ENCODE data around the gene CDHR5.

Gene CDHR5

DNA sequence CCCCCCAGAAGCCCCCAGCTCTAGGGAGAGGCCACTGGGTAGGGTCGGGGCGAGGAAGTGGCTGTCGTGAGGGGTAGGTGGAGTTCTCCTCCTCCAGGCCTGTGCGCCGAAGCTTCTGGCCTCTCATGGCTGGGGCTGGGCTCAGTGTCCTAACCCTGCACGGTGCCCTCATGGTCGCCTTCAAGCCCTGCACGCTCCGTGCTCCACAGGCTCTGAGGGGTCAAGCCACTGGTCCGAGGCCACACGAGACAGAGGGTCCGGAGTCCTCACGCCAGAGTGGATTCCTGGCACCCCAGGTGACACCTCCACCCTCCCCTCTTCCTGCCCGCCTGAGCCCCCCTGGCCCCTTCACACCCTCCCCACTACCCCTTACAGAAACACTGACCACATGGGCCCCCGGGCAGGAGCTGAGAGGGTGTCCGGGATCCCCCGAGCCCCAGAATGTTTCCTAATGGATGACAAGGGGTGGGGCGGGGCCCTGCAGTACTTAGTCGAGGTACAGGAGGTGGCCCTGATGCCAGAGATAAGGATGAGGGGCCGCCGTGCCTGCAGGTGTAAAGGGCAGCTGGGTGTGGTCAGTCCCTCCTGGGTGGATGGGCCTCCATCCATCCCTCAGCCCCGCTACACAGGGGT, 997 bp upstream of the CDHR5 start:
- DNase-seq (ENCODE audit: low read depth, low spot score), result no peak
- no peak overlapping the region for H3K27ac ChIP-seq

DNA sequence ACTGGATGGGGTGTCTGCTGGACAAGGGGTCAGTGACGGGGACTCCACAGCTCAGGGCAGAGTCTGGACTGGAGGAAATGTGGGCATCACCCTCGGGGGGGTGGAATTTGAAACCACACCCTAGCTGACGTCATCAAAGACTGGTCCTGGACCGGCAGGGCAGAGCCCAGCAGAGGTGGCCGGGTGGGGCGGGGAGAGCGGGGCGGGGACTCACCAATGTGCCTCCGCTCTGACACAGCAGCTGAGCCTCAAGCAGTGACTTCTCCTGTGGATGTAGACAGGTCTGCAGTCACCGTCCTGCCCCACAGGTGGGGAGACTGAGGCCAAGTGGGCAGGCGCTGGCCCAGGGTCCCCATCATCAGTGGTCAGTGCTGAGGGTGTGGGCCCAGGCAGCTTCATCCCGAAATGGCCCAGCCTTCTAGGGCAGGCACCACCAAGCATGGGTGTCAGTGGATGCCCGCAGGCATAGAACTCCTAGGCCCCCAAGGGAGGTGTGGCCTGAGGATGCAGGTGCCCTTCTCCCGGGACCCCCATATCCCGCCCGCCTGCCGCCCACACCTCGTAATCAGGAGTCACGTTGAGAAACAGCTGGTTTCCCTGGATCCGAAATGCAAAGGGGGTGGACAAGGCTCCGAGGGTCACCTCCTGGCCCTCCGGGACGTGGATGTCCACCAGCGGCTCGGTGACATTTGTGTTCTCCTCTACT, 603 bp downstream of the CDHR5 start:
- no peak overlapping the region for H3K27ac ChIP-seq
- DNase-seq (ENCODE audit: low read depth, low spot score), result no peak

DNA sequence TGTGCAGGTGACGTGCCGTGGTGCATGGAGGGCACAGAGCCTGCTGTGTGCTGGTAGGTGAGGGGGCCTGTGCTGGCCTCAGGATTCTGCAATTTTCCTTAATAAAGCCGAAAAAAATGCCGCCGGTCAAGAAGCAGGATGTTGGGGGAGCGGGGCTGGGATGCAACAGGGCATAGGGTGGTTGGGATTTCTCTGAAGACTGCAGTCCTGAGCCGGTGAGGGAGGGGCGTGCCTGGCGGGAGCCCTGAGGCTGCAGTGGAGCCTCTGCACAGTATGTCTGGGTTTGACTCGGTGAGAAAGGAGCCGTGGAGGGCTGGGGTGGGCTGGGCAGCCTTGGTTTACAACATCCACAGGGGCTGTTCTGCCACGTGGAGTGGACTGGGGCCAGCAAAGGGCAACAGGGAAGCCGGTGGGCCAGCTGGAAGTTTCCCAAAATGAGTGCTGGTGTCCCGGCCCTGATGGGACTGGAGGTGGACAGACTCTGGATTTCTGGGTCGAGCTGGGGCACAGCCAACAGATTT, 1.3 kb downstream of the CDHR5 start:
- H3K27ac ChIP-seq, result no peak overlapping the region
- DNase-seq (ENCODE audit: low read depth, low spot score), result no peak

DNA sequence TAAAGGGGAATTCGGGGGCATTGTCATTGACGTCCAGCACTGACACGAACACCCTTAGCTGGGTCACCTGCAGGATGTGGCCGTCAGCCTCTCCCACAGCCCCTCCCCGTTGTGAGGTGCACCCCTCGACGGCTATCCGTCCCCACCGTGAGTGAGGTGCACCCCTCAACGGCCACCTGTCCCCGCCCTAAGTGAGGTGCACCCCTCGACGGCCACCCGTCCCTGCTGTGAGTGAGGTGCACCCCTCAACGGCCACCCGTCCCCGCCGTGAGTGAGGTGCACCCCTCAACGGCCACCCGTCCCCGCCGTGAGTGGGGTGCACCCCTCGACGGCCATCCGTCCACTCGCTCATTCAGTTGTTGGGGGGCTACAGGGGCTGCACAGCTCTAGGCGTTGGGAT, 2.9 kb downstream of the CDHR5 start:
- DNase-seq (ENCODE audit: low read depth, low spot score), result no peak
- no peak overlapping the region for H3K27ac ChIP-seq

DNA sequence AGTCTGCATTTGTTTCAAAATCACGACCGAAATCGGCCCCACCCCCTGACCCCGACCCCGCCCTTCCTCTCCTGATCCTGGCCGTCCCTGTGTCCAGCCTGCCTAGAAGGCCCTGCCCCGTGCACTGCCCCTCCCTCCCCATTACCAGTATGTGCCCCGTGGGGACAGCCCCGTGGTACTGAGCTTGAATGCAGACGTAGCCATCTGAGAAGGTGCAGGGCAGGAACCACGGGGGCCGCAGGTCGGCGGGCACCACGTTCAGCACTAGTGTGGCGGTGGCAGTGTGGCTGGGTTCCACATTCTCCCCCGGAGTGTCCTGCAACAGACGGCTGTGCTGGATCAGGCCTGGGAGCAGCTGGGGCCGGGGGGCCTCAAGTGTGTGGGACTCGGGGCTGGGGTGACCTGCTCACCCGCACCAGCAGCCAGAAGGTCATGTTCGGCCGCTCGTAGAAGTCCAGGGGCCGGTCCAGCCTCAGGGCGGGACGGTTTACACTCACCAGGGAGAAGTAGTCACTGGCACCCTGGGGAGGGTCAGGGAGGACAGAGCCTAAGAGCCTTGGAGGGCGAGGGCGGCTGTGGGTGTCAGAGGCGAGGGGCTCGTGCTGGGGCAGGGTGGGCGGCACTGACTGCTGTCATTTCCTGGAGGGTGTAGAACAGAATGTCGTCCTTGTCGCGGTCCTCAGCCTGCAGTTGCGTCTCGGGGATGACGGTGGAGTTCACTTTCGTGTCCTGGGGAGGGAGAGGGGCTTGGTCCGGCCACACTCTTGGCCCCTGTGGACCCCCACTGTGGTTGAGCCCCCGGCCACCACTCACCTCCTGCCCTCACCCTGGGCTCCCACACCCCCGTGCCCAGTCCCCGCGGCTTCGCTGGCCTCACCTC, 3.6 kb downstream of the CDHR5 start:
- H3K27ac ChIP-seq, result no peak overlapping the region
- no peak for DNase-seq (ENCODE audit: low read depth, low spot score)

DNA sequence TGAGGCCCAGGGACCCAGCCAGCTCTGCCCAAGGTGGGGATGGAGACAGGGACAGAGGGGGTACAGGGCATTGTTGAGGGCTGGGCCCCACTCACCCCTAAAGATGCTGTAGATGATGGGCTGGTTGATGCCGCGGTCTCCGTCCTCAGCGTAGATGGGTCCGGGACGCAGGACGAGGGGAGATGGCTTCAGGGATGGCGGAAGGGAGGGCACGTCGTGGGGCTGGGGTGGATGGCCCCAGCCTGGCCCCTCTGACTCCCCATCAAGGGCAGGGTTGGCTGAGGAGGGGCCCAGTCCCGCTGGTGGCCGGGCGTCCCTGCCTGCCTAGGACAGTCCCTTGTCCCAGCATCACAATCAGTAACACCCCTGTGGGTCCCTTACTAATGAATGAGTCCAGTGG, 4.6 kb downstream of the CDHR5 start:
- no peak overlapping the region for H3K27ac ChIP-seq
- DNase-seq (ENCODE audit: low read depth, low spot score), result no peak

DNA sequence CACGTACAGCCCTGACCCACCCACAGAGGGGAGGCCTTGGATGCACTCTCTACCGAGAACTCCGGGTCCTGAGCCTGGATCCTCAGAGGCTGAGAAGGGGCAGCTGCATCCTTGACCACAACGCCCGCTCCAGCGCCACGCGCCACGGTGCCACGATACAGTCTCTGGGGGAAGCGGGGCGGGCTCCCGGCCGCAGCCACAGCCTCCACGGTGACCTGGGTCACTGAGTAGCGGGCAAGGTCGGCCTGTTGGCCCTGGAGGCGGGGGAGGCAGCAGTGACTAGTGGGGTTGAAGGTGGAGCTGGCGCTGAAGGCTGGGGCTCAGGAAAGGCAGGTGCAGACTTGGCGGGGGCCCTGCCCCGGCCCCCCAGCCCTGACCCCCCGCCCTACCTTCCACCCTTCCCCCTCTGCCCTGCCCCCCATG, 5.1 kb downstream of the CDHR5 start:
- no peak for DNase-seq (ENCODE audit: low read depth, low spot score)

DNA sequence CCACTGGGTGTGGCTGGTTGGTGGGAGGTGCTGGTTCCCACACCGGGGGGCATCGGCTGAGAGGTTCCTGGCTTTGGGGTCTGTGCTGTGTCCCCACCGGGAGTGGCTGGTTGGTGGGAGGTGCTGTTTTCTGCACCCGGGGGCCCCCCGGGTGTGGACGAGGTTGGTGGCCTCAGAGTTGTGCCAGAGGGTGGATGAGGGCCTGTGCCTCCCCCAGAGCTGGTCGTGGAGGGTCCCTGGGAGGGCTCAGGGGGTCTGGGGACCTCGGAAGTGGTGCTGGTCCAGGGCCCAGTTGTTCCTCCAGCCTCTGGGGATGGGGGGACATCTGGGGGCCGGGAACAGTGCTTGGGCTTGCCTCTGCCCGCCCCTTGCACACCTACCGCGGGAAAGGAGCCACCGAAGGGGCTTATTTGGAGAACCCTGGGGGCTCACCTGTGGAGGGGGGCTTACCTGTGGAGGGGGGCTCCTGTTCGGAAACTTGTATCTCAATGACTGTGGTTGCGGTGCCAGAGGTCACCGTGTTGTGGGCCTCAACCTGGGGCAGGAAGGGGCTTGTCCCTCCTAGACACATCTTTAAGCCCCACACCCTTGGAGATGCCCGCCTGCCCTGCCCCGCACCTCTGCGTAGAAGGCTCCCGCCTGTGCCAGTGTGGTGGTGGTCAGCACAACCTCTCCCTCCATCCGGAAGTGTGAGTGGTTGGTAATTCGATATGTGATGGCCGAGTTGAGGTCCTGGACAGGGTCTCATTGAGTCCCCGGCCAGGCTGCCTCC, 5.7 kb downstream of the CDHR5 start:
- H3K27ac ChIP-seq, result no peak overlapping the region
- no peak for DNase-seq (ENCODE audit: low read depth, low spot score)

More for the DNA sequence above, 5.1 kb downstream of the CDHR5 start:
- H3K27ac ChIP-seq, result no peak overlapping the region

DNA sequence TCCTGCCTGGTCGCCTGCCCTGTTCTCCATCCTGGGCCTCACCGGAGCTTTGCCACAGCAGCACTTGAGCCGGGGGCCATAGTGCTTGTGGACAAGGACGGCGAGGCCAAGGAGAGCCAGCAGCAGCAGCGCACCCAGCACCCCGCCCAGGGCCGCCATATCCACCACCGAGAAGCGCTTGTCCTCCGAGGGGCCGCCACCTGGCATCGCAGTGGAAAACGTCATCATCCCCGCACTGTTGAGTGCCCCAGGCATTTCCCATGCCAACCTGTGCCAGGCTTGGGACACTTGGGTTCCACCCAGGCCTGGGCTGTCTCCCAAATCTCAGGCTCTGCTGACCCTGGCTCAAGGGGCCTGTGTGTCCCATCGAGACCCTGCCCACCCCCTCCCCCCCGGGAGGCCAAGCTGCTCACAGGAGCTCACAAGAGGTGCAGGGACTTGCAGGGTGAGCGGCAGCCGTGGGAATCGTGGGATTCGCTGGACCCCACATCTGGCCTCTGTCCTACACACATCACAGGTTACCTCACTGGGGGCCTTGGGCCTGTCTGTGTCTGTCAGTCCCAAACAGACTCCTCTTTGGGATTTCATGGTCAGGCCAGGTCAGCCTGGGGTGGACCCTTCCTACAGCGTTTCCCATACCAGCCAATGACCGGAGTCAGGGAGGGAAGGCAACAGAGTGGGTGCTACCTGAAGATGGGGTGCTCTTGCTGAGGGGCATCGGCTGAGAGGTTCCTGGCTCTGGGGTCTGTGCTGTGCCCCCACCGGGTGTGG, 6.7 kb downstream of the CDHR5 start:
- no peak for DNase-seq (ENCODE audit: low read depth, low spot score)
- H3K27ac ChIP-seq, result no peak overlapping the region

DNA sequence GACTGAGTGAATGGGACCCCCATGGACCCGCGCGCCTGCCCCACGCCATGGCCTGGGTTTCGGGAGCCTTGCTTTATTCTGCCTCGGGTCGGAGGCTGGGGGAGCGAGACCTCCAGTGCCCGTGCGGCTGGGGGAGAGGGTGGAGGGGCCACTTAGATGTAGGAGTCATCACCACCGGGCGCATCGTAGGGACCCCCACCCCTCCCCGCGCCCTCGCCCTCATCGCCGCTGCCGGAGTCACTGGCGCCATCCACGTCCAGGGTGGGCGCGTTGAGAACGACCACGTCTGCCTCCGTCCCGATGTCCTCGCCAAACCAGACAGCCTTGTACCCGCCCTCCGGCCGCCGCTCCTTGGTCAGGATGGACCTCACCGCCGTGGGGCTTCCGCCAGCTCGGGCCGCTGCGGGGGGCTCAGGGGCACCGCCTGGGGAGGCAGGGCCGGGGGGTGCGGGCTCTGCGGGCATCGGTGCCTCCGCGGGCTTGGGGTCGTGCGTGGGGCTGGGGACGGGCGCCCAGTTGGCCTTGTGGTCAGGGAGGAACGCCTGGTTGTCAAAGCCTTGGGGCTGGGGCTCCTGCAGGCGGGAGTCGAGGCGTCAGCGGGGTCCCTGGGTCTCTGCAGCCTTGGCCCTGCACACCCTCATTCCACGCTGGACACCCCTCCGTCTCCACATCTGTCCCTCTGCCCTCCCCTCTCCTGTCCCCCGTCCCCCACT, 7.4 kb downstream of the CDHR5 start:
- no peak overlapping the region for H3K27ac ChIP-seq
- DNase-seq (ENCODE audit: low read depth, low spot score), result no peak

DNA sequence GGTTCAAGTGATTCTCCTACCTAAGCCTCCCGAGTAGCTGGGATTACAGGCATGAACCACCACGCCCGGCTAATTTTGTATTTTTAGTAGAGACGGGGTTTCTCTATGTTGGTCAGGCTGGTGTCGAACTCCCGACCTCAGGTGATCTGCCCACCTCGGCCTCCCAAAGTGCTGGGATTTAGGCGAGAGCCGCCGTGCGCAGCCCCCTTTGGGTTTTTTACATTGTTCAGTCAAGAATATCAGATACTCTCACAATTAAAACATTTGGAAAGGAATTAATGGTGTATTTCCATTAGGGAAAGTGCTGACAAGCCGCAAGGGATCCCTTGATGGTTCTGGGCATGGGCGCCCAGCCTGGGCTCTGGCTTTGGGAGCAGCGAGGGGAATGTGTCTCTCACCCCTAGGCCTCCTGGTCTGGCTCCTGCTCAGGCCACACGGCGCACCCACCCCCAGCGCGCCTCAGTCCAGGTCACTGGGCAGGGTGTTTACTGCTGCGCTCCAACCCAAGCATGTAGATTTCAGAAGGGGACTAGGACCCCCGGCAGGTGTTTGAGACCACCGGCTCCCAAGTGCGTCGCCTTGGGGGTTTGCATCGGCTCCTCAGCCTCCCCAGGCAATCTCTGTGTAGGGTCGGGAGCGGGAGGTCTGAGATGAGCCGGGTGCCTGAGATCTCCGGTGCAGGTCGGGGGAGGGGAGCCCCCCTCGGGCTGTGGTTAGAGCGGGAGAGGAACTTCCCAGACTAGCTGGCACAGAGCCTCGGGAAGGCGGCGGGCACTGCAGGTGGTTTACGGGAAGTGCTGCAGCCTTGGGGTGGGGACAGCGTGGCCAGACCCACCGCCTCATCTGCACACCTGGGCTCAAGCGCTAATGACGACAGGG, 8.2 kb downstream of the CDHR5 start:
- DNase-seq (ENCODE audit: low read depth, low spot score), result no peak
- peak overlapping the region; percentile 77 for H3K27ac ChIP-seq

DNA sequence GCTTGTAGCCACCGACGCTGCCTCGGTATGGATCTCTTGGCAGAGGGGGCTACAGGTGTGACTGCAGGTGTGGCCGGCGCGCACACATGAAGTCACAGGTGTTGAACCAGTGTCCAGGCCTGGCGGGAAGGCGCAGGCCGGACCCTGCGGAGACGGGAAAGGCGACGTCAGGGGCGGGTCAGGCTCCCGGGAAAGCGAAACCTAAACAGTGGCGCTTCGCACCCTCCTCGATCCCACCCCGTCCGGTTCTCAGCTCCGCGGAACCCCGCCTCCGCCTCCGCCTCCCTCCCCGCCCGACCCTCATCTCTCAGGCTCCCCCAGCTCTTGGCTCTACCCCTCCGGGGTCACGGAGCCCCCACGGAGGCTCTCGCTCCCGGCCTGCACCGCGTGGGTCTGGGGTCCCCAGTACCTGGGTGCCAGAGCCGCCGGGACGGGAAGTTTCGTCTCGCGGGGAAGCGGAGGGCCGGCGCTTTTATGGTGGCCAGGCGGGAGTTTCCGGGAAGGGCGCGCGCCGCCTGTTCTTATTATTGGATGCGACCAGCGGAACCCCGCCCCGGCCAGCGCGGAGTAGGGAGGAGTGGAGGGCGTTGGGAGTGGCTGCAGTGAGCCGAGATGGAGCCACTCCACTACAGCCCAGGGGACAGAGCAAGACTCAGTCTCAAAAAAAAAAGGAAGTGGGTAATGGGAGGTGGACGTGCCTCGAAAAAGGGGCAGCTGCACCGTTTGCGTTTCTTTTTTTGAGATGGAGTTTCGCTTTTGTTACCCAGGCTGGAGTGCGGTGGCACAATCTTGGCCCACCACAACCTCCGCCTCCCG, 9.0 kb downstream of the CDHR5 start, which contains the start of gene IRF7:
IRF7 (minus strand) TSS at position 447 of the 816 bp plus-strand sequence. CDS start 586 bp downstream, outside the sequence.
- H3K27ac ChIP-seq, result peak within 1 kb of the TSS; percentile 77
- DNase-seq (ENCODE audit: low read depth, low spot score), result peak; percentile 59

DNA sequence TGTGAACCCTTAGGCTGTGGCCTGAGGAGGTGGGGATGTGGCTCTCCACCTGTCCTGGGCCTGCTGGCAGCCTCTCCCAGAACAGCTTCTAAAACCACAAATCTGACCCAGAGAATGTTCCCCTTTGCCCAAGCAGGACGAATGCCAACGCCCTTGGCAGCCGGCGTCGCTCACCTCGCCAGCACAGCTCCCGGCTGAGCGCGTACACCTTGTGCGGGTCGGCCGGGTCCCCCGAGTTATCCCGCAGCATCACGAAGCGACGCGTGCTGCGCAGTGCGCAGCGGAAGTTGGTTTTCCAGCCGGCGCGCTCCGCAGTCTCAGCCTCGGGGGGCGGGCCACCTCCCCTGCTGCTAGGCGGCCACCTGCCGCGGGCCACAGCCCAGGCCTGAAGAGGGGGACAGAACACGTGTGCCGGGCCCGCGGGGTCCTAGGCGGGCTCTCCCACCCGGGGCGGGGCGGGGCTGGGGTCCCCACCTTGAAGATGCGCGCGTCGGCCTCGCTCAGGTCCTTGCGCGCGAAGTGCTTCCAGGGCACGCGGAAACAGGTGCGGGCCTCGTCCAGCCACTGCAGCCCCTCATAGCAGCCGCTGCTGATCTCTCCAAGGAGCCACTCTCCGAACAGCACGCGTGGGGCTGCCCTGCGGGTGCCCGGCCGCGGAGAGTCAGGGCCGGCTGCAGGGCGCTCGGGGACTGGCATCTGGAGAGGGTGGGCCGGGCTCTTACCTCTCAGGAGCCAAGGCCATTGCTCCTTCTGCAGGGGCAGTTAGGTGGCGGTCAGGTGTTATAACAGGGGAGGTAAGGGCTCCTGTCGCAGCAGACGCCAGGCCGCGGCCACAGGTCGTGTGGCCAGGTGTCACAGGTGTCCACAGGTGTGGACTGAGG, 9.9 kb downstream of the CDHR5 start:
- DNase-seq (ENCODE audit: low read depth, low spot score), result no peak

DNA sequence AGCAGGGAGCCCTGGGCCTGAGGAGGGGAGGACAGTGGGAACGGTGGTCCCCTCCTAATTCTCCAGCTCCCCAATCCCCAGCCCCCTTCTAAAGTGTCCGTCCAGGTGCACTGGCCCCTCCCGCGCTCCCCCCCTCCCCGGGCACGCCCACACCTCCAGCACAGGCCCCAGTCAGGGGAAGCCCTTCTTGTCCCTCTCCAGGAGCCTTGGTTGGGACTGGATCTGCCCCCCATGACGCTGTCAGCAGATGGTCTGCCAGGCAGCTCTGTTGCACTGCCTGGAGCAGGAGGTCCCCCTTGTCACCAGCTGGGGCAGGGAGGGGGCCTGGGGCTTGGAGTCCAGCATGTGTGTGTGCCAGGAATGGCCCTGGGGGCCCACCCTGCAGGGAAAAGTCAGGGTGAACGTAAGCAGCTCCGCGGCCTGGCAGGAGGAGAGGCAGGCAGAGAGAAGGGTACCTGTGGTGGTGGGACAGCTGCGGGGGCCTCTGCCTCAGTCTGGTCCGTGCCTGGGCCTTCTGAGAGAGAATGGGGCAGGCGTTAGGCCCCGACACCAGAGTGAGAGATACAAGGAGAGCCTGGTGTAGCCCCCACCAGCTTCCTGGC, 10.6 kb downstream of the CDHR5 start:
- H3K27ac ChIP-seq, result peak overlapping the region; percentile 77
- no peak for DNase-seq (ENCODE audit: low read depth, low spot score)

More for the DNA sequence above, 9.9 kb downstream of the CDHR5 start:
- peak overlapping the region; percentile 77 for H3K27ac ChIP-seq

DNA sequence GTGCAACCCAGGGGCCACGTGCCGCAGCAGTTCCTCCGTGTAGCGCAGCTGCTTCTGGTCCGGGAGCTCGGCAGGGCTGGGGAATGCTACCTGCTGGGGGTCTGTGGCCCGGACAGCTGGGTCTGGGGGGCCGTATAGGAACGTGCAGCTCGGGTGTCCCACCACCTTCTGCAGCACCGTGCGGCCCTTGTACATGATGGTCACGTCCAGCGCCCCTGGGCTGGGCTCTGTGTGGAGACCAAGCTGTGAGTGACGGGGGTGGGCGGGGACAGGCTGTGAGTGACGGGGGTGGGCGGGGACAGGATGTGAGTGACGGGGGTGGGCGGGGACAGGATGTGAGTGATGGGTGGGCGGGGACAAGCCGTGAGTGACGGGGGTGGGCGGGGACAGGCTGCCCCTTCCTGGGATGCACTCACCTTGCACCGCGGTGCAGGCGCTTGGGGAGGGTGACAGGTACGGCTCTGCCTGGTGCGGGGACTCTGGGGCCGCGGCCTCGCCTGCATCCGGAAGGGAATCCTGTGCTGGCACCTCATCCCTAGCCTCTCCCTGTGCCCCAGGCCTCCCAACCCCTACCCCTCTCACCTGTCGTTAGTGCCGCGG, 11.3 kb downstream of the CDHR5 start:
- peak overlapping the region; percentile 77 for H3K27ac ChIP-seq
- DNase-seq (ENCODE audit: low read depth, low spot score), result peak; percentile 45
